Stimulated activated CD8-positive, alpha-beta memory T cell treated with anti-CD3 and anti-CD28 coated beads, Interleukin-4, amount 100 ng/mL, for 24 hours (primary cell): ENCODE measurements around the gene PLA2G6.
"Not testable (repeated sequence)": the region's sequence is repeated elsewhere in the genome, so short reads cannot be mapped to it uniquely, and the experiment has no call there.

Experiments
- DNase-seq: peaks from one replicate; pipeline ENCODE4 v3.0.0-alpha.2; 2020; ENCODE audit warnings: low read depth

PLA2G6 gene

GRCh38 chr22:38189104-38189503, 7.5 kb upstream of the PLA2G6 start:
- no peak for DNase-seq

DNA sequence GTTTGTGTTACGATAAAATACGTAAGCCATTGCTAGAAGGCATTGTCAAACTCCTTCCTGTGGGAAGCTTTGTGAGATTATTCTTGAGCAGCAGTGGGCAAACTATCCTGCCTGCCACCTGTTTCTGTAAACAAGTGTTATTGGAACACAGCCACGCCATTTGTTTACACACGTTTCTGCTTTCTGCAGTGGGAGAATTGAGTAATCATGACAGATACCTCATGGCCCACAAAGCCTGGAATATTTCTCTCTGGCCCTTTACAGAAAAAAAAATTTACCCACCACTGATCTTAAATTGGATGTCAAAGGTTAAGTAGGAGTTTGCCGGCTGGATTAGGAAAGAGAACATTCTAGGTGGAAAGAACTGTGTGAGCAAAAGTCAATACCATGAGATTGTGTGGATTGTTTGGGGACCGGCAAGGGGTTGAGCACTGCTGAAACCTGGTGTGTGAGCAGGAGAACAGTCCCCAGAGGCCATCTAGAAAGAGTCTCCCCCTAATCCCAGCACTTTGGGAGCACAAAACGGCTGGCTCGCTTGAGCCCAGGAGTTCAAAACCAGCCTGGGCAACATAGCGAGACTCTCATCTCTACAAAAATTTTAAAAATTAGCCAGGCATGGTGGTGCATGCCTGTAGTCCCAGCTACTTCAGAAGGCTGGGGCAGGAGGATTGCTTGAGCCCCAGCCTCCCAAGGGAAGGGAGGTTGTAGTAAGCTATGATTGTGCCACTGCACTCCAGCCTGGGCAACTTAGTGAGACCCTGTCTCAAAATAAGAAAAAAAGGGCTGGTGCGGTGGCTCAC, 6.0 kb upstream of the PLA2G6 start:
- DNase-seq = no peak

DNA sequence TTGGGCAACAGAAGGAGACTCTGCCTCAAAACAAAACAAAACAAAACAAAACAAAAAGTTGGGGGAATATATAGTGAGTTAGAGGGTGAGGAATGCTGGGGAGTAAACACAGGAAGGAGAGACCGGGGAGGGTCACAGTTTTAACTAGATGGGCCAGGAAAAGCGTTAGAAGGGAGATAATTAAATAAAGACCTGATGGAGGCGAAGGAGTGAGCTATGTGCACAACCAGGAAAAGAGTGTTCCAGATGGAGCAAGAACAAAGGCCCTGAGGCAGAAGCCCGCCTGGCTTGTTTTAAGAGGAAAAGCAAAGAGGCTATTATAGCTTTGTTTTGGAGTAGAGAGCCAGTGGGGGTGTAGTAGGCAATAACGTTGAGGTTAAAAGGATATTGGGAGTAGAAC, 4.8 kb upstream of the PLA2G6 start:
- DNase-seq = no peak

GRCh38 chr22:38184788-38185187, 3.2 kb upstream of the PLA2G6 start:
- no peak for DNase-seq

- DNase-seq = no peak
Measured at GRCh38 chr22:38180841-38181452, 683 bp downstream of the PLA2G6 start.

DNA sequence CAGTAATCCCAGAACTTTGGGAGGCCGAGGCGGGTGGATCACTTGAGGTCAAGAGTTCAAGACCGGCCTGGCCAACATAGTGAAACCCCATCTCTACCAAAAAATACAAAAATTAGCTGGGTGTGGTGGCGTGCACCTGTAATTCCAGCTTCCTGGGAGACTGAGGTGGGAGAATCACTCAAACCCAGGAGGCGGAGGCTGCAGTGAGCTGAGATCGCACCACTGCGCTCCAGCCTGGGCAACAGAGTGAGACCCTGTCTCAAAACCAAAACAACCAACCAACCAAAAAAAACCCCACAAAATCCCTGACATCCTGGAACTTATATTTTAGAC, 3.1 kb downstream of the PLA2G6 start:
- DNase-seq = not testable (repeated sequence)

- no peak for DNase-seq
Measured at GRCh38 chr22:38177926-38178604, 3.6 kb downstream of the PLA2G6 start.

DNA sequence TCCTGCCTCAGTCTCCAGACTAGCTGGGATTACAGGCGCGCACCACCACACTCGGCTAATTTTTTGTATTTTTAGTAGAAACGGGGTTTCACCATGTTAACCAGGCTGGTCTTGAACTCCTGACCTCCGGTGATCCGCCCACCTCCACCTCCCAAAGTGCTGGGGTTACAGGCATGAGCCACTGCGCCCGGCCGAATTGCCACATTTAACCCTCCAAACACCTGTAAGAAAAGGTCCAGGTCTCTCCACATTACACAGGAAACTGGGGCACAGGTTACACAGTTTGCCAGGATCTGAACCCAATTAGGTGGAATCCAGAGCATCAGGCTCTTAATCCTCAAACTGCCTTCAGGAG, 4.1 kb downstream of the PLA2G6 start:
- not testable (repeated sequence) for DNase-seq

DNA sequence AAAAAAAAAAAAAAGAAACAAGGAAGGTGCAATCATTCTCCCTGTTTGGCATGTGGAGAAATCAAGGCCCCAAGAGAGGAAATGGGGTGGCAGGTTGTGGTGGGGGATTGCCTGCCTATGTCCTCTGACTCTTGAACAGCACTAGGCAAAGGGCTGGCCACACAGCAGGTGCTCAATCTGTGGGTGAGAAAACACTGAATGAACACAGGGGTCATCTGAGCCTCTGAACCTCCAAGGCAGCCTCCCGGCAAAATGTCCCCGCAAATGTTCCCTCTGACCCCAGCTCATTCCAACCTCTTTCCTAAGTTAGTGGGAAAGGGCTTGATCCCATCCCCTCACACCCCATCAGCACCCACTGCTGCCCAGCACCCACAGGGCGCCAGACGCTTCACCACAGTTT, 4.6 kb downstream of the PLA2G6 start:
- no peak for DNase-seq

DNA sequence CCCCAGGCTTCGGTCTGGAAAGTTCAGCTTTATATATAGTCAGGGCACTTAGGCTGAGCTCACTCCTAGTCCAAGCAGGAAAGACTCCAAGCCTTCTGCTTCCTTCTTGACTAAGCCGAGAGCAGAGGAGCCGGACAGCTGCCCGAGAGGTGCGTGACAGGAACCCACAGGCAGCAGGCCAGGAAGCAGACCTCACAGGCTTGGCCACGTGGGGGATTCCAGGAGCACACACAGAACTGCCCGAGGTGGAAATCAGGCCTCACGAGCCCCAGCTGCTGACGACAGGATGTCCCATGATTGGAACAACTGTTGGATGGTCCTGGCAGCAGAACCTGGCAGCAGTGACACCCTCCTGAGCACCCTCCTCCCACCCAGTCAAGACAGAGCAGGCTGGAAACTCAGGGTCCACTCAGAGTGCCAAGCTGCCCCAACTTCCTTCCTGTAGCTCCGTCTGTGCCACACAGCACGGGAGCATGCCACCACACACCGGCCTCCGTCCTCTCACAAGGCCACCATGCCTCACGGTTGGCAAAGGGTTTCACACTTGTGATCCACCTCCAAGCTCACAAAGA, 5.4 kb downstream of the PLA2G6 start:
- DNase-seq = peak; percentile 21

DNA sequence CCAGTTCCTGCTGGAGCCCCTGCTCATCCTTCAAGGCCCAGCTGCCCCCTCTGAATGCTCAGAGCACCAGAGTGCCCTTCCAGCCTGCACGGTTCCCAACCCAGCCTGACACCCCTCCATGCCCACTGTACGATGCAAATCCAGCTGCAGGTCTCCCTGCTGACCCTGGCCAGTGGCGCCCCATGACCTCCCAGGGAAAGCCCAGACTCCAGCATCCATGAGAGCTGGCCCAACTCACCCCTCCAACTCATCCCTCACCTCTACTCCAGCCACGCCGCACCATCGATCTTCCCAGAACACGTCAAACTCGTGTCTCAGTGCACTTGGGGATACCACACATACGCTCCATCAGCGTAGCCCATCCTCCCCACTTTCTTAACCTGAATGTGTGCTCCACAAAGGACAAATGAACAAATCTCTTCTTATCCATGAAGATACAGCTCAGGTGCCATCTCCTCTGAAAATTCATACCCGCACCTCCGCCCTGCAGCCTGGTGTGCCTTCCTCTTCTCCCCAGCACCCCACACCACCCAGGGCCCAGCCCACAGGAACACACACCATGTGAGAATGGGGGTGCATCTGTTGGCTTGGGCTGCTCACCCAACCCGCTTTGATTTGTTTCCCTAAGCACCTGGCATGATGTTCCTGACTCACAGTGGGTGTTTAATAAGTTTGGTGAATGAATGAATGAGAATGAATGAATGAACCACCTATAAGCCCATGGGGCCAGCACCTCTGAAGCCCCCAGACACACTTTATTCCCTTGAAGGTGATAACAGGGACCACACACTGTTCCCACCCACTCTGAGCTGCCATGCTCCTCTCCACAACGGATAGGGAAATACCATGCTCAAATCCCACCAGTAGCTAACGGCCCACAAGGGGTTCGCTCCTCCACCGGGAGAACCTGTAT, 6.2 kb downstream of the PLA2G6 start:
- no peak for DNase-seq

DNA sequence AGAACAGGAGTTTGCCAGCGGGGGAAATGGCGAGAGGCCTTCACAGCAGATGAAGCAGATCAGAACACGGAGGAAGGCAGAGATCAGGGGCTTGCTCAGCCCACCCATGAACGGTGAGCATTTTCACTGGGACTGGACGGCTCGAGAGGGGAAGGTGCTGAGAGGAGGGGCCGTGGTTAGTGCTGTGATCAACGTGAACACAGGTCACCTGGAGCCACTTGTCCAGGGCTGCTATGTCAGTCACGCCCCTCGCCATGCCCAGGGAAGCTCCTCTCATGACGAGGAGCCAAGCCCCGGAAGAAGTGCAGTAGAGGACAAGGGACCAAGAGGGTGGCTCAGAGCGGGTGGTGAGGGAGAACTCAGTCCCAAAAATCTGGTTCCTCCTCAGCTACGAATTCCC, 7.0 kb downstream of the PLA2G6 start:
- no peak for DNase-seq

DNA sequence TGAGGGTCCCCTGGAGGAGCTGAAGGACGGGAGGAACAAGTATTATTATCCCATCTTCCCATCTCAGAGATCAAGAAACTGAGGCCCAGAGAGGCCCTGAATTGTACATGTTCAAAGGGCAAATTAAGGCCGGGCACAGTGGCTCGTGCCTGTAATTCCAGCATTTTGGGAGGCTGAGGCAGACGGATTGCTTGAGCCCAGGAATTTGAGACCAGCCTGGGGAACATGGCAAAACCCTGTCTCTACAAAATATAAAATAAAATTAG, 8.1 kb downstream of the PLA2G6 start:
- DNase-seq = no peak

DNA sequence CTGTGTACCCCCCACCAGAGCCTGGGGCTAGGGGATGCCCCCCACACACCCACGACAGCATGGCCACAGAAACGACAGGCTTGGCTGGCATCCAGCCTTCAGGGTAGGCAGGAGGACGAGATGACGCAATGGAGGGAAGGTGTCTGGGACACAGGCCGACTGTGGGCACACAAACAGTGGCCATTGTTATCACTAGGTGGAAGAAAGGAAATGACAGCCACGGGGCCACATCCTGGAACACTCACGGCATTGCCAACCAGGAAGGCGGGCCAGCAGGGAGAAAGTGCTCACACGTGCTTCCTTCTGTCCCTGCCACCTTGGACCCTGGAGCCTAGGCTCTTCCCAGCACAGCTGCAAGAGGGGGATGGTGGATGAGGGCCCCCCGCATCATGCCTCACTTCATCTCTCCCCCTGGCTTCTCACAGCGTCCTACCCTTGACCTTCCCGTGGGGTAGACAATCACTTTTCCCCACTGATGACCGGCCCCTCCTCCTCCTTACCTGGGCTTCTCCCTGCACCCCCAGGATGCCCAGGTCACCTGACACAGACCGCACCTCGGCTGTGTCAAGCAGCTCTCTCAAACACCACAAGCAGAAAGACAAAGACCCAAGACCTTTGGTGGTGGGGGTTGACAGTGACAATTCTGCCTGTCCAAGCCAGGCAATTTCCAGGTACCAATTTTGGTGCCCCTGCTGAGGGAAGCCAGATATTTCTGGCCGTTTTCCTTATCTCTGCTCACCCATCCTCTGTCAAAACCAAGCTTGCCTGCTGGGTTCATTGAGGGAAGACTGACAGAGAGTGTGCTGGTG, 8.6 kb downstream of the PLA2G6 start:
- DNase-seq = peak; percentile 38

DNA sequence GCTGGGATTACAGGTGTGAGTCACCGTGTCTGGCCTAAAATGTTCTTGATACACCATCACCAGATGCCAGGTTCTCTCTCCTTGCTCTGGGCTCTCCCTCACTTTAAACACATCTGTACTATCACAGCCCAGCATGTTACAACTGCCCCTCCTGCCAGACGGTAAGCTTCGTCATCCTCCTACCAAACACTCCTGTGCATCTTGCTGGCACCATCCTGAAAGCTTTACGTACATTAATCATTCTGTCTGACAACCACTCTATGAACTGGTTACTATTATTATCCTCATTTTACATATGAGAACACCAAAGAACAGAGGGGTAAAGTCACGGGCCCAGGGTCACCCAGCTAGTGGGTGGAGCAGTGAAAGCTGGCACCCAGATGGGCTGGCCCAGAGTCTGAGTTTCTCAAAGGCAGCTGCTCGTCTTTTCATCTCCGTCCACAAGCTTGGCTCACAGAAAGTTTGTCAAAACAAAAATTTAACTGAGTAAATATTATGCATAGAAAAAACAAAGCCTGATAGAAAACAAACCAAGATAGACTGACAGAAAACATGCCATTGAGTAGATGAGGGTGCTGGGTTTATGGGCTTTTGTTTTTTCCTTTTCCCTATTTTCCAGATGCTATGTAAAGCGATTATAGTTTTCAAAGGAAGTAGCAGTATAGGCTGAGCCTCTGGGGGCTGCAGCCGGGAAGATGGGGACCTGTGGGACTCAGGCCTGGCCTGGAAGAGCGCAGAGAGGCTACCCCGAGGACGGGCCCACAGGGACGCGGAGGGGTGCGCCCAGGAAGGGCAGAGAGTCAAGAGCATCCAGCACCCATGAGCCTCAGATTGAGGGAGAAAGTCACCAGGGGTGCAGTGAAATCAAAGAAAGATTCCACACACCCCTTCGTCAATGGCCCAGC, 9.5 kb downstream of the PLA2G6 start:
- DNase-seq = no peak

GRCh38 chr22:38170469-38170868, 11.2 kb downstream of the PLA2G6 start:
- DNase-seq = no peak

- no peak for DNase-seq
Measured at GRCh38 chr22:38169116-38169515, 12.5 kb downstream of the PLA2G6 start.

DNA sequence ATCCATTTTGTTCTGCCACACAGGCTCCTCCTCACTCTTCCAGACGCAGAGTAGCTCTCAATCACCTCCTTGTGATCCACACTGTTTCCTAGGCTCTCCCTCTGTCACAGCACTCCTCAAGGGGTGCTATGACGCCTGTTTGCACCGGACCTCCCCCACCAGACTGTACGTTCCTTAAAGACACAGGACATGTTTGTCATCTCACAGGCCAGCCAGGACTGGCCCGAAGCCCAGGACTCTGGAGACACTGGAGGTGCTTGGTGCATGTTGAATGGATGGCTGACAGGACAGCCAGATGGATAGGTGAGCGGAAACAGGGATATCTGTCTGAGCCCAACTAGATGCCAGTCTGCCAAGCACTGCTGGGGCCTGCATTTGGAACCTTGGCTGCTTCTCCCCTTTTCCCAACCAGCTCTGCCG, 13.6 kb downstream of the PLA2G6 start:
- DNase-seq = no peak

DNA sequence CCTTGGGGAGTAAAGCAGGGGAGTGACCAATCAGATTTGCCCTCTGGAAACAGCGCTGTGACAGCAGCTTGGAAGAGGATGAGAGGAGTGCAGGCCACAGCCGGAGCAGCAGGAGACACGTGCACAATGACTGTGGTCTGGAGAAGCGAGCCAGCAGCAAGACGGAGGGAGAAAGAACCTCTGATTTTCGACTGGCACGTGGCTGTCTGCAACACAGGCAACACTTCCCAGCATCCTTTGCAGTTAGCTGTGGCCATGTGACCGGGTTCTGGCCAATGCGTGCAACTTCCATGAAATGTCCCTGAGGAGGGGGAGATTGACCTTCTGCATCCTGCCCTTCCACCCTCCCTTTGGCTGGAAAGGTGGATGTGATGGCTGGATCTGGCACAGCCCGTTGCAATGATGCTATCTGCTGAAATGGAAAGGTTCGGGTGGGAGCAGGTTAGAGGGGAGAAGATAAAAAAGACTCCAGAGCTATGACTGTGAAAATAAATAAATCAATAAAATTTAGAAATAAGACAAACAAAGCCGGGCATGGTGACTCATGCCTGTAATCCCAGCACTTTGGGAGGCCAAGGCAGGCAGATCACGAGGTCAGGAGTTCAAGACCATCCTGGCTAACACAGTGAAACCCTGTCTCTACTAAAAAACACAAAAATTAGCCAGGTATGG, 15.6 kb downstream of the PLA2G6 start:
- no peak for DNase-seq

- no peak for DNase-seq
Measured at GRCh38 chr22:38164551-38164918, 17.1 kb downstream of the PLA2G6 start.
